ENCODE results near the gene STMN3. TPM values are rescaled to one million over a fixed set of nuclear protein-coding genes. Genes with fewer than 3 reads are reported as not detected.
A peak's percentile ranks its signal among the peaks of the same experiment; 100 is the strongest.
"Not testable (repeated sequence)": the region's sequence is repeated elsewhere in the genome, so short reads cannot be mapped to it uniquely, and the experiment has no call there.

The STMN3 gene
- total and polyA plus RNA-seq, 2 donors from 2014 or later, result 20.6 to 84.9 TPM

DNA sequence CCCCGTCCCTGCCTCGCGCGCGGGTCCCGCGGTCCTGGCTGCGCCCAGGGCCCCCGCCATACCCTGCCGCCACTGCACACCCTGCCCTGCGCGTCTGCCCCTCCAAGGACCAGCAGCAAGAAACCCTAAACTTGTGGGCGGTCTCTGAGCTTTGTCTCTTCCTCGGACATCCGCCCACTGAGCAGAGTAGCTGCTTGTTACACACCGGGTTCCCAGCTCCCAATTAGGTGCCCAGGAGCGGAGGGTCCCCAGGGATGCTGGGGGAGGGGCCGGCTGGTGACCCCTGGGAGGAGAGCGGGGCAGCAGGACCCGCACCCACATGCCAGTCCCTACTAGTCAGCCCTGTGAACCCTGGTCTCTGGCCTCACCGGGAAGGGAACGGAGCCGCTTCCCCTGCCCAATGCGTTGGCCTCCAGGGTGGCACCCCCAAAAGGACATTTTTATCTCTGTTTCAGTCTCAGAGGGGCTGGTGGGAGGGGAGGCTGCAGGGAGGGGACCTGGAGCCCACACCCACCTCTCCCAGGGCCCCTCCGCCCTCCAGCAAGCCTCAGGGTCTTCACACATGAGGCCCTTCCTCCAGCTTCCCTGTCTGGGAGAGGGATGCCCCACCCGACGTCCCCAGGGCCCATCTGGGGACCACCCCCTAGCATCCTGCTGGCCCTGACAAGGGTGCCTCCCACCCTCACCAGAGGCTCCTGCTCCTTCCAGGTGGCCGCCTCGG is 10.5 kb downstream of the STMN3 start:
- Histone ChIP-seq H3K4me3 (ENCODE audit: low read length in 3 of 3) (peak overlapping the region in 1 of 3 donors; percentile 37), H3K27ac (ENCODE audit: low read depth in 2 of 2, low read length in 2 of 2) (no peak overlapping the region), H3K36me3 (ENCODE audit: control insufficient read depth in 2 of 3, insufficient read depth in 3 of 3, low read length in 3 of 3) (no peaks in the 10 kb centered on the region), H3K9me3 (ENCODE audit: control insufficient read depth in 2 of 3, insufficient read depth in 1 of 3, low read length in 3 of 3) (no peaks in the 10 kb centered on the region), H3K4me1 (ENCODE audit: control insufficient read depth in 2 of 3, insufficient read depth in 2 of 3, low read depth in 1 of 3, low read length in 3 of 3) (peaks cover 0 to 5% (median 0%) of the 10 kb centered on the region in 3 donors), H3K27me3 (ENCODE audit: control insufficient read depth, insufficient read depth, low read length) (no peaks in the 10 kb centered on the region), H3K9ac (ENCODE audit: low read length in 3 of 3) (peak overlapping the region in 1 of 3 donors; percentile 19)
- TF ChIP-seq, protein P1, sequence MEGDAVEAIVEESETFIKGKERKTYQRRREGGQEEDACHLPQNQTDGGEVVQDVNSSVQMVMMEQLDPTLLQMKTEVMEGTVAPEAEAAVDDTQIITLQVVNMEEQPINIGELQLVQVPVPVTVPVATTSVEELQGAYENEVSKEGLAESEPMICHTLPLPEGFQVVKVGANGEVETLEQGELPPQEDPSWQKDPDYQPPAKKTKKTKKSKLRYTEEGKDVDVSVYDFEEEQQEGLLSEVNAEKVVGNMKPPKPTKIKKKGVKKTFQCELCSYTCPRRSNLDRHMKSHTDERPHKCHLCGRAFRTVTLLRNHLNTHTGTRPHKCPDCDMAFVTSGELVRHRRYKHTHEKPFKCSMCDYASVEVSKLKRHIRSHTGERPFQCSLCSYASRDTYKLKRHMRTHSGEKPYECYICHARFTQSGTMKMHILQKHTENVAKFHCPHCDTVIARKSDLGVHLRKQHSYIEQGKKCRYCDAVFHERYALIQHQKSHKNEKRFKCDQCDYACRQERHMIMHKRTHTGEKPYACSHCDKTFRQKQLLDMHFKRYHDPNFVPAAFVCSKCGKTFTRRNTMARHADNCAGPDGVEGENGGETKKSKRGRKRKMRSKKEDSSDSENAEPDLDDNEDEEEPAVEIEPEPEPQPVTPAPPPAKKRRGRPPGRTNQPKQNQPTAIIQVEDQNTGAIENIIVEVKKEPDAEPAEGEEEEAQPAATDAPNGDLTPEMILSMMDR (IDR thresholded peaks at IDR 0.05; ENCODE audit: borderline replicate concordance, extremely low read depth, insufficient read depth), result no peak
- FAIRE-seq (no peak), DNase-seq (peak in 4 of 5 donors; percentile 33 to 89 (median 67))
- intact Hi-C loops (cut with DNase I), result no loop called here

DNA sequence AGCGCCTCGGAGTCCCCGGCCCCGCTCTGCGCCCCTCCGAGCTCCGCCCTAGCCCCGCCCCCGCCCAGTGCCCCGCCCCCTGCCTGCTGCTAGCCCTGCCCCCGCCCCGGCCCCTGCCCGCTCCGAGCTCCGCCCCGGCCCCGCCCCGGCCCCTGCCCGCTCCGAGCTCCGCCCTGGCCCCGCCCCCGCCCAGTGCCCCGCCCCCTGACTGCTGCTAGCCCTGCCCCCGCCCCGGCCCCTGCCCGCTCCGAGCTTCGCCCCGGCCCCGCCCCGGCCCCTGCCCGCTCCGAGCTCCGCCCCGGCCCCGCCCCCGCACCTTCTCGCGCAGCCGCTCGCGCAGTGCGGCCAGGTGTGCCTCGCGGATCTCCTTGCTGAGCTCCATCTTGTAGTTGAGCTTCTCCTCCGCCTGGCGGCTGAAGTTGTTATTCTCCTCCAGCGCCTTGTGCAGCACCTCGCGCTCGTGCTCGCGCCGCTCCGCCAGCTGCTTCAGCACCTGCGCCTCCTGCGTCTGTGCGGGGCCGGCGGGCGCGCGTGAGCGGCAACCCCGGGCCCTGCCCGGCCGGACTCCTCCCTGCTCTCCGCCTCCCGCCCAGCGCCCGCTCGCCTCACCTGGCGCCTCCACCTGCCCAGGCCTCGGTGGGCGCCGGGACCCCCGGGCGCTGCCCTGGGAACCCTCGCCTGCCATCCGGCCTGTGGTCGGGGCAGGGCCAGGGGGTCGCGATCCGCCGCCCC is 11.3 kb downstream of the STMN3 start:
- no peaks in the 10 kb centered on the region for H3K36me3 ChIP-seq (ENCODE audit: control insufficient read depth in 2 of 3, insufficient read depth in 3 of 3, low read length in 3 of 3)
- intact Hi-C loops (cut with DNase I), result no loop called here
- H3K4me1 ChIP-seq (ENCODE audit: control insufficient read depth in 2 of 3, insufficient read depth in 2 of 3, low read depth in 1 of 3, low read length in 3 of 3), result peaks cover 0 to 5% (median 0%) of the 10 kb centered on the region in 3 donors
- TF ChIP-seq, protein P1 (IDR thresholded peaks at IDR 0.05; ENCODE audit: borderline replicate concordance, extremely low read depth, insufficient read depth), result peak; percentile 41
- DNase-seq, result peak; percentile 94 to 99 (median 98)
- peak overlapping the region; percentile 57 to 77 for H3K27ac ChIP-seq (ENCODE audit: low read depth in 2 of 2, low read length in 2 of 2)
- H3K4me3 ChIP-seq (ENCODE audit: low read length in 3 of 3), result peak overlapping the region in 2 of 3 donors; percentile 29 to 44
- no peaks in the 10 kb centered on the region for H3K27me3 ChIP-seq (ENCODE audit: control insufficient read depth, insufficient read depth, low read length)
- no peaks in the 10 kb centered on the region for H3K9me3 ChIP-seq (ENCODE audit: control insufficient read depth in 2 of 3, insufficient read depth in 1 of 3, low read length in 3 of 3)
- no peak for FAIRE-seq
- peak overlapping the region in 1 of 3 donors; percentile 19 for H3K9ac ChIP-seq (ENCODE audit: low read length in 3 of 3)

DNA sequence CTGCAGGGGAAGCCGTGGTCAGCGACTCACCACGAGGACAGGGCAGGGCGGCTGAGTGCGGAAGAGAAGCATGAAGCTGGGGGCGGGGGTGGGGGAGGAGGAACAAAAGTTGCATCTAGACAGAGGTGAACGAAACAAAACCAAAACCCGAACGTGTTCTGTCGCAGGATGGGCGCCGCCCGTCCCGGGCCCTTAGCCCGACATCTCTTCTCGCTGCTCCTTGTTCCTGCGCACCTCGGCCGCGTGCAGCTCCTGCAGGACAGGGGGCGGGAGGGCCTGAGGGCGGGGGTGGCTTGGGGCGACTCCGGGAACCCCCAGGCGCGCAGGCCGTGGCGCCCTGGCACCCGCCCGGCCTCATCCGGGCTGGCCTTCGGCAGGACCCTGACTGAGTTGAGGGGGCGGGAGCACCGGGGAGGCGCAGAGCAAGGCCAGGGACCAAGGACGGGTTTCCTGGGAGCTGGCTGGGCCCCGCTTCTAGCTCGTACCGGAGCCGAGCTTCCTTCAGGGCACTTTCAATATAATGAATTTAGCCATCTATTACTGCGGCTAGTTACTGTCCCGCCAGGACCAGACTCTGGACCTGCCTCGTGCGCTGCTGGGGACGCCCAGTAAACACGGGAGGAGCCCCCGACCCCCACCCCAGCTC is 12.0 kb downstream of the STMN3 start:
- Histone ChIP-seq H3K27ac (ENCODE audit: low read depth in 2 of 2, low read length in 2 of 2) (peak overlapping the region; percentile 57 to 77), H3K4me1 (ENCODE audit: control insufficient read depth in 2 of 3, insufficient read depth in 2 of 3, low read depth in 1 of 3, low read length in 3 of 3) (peaks cover 0 to 5% (median 0%) of the 10 kb centered on the region in 3 donors), H3K36me3 (ENCODE audit: control insufficient read depth in 2 of 3, insufficient read depth in 3 of 3, low read length in 3 of 3) (no peaks in the 10 kb centered on the region), H3K9ac (ENCODE audit: low read length in 3 of 3) (peak overlapping the region in 1 of 3 donors; percentile 55), H3K27me3 (ENCODE audit: control insufficient read depth, insufficient read depth, low read length) (no peaks in the 10 kb centered on the region), H3K9me3 (ENCODE audit: control insufficient read depth in 2 of 3, insufficient read depth in 1 of 3, low read length in 3 of 3) (no peaks in the 10 kb centered on the region), H3K4me3 (ENCODE audit: low read length in 3 of 3) (peak overlapping the region in 2 of 3 donors; percentile 44 to 52)
- DNase-seq, result peak in 1 of 5 donors; percentile 90
- intact Hi-C loops (cut with DNase I), result no loop called here
- no peak for FAIRE-seq
- TF ChIP-seq, protein P1 (IDR thresholded peaks at IDR 0.05; ENCODE audit: borderline replicate concordance, extremely low read depth, insufficient read depth), result no peak

DNA sequence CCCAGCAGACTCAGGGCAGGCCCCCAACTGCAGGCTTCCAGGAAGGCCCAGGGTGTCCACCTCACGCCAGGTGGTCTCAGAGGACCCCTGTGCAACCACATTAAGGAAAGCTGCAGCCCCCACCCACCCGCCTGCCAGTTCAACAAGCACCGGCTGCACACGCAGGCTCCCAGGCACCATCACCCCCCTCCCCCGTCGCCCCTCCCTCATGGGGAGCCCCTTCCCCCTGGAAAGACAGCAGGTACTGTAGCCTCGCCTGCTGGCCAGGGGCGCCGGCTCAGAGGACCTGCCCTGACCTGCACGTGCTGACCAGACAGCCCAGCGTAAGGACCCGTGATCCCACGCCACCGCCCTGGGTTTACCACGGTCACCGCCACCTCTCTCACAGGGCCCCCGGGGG is 12.5 kb downstream of the STMN3 start:
- H3K9me3 ChIP-seq (ENCODE audit: control insufficient read depth in 2 of 3, insufficient read depth in 1 of 3, low read length in 3 of 3); intact Hi-C loops (cut with DNase I); H3K4me3 ChIP-seq (ENCODE audit: low read length in 3 of 3); H3K9ac ChIP-seq (ENCODE audit: low read length in 3 of 3); H3K27ac ChIP-seq (ENCODE audit: low read depth in 2 of 2, low read length in 2 of 2); FAIRE-seq; H3K36me3 ChIP-seq (ENCODE audit: control insufficient read depth in 2 of 3, insufficient read depth in 3 of 3, low read length in 3 of 3); H3K27me3 ChIP-seq (ENCODE audit: control insufficient read depth, insufficient read depth, low read length); H3K4me1 ChIP-seq (ENCODE audit: control insufficient read depth in 2 of 3, insufficient read depth in 2 of 3, low read depth in 1 of 3, low read length in 3 of 3): not testable (repeated sequence)
- peak in 2 of 5 donors; percentile 83 to 85 for DNase-seq

All from kidney (tissue), 14 donors.